Measurements from ENCODE around the gene LDLRAD3. TPM values are rescaled to one million over a fixed set of nuclear protein-coding genes. Genes with fewer than 3 reads are reported as not detected.
A peak's percentile ranks its signal among the peaks of the same experiment; 100 is the strongest.

The LDLRAD3 gene
- total RNA-seq, 1 donor from 2014 or later: 35.6 TPM

DNA sequence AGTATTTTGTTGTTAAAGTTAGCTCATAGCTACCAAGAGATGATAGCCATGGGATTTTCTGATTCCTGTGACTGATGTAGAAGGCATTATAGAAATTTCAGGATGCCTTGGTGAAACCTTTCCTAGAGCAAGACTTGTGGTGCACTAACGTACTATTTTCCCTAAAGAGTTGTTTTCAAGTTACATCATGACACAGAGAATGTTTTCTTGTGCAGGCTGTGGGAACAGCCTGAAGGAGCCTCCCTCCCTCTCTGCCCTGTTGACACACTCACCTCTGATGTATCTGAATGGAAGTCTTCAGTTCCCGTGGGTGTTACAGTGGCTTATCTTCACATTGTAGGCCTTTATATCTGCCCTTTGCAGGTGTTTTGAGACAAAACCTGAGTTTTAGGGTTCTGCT, 121.6 kb downstream of the LDLRAD3 start:
- TF ChIP-seq, protein P1, sequence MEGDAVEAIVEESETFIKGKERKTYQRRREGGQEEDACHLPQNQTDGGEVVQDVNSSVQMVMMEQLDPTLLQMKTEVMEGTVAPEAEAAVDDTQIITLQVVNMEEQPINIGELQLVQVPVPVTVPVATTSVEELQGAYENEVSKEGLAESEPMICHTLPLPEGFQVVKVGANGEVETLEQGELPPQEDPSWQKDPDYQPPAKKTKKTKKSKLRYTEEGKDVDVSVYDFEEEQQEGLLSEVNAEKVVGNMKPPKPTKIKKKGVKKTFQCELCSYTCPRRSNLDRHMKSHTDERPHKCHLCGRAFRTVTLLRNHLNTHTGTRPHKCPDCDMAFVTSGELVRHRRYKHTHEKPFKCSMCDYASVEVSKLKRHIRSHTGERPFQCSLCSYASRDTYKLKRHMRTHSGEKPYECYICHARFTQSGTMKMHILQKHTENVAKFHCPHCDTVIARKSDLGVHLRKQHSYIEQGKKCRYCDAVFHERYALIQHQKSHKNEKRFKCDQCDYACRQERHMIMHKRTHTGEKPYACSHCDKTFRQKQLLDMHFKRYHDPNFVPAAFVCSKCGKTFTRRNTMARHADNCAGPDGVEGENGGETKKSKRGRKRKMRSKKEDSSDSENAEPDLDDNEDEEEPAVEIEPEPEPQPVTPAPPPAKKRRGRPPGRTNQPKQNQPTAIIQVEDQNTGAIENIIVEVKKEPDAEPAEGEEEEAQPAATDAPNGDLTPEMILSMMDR (IDR thresholded peaks at IDR 0.05): no peak
- TF ChIP-seq EZH2 (IDR thresholded peaks at IDR 0.05) (no peak), EZH2phosphoT487 (IDR thresholded peaks at IDR 0.05) (no peak)
- no peak overlapping the region for H3K9ac ChIP-seq
- no peak overlapping the region for H3K4me3 Mint-ChIP-seq
- no peak for DNase-seq (ENCODE audit: low spot score)
- H3K27ac Mint-ChIP-seq: no peak overlapping the region
- peaks cover 17% of the 10 kb centered on the region for H3F3A ChIP-seq (ENCODE audit: low read depth)
- peaks cover 6% of the 10 kb centered on the region for H3K36me3 ChIP-seq
- peaks cover 21% of the 10 kb centered on the region for H3K9me3 Mint-ChIP-seq
- no peak overlapping the region for H3K4me2 ChIP-seq
- H2AFZ ChIP-seq (replicated peaks): no peak overlapping the region
- H3K9me3 ChIP-seq (ENCODE audit: low read depth): no peaks in the 10 kb centered on the region
- H3K27me3 Mint-ChIP-seq (ENCODE audit: insufficient read depth, low read depth): no peaks in the 10 kb centered on the region
- no peak overlapping the region for H3K4me3 ChIP-seq
- no peaks in the 10 kb centered on the region for H4K20me1 ChIP-seq (ENCODE audit: low read depth)
- peaks cover 19% of the 10 kb centered on the region for H3K4me1 ChIP-seq
- no peak overlapping the region for H3K27ac ChIP-seq
- H3K27me3 ChIP-seq: no peaks in the 10 kb centered on the region
- H3K36me3 Mint-ChIP-seq: peaks cover 25% of the 10 kb centered on the region
- peaks cover 26% of the 10 kb centered on the region for H3K4me1 Mint-ChIP-seq
- H3K79me2 ChIP-seq (ENCODE audit: low read depth): peaks cover 54% of the 10 kb centered on the region

DNA sequence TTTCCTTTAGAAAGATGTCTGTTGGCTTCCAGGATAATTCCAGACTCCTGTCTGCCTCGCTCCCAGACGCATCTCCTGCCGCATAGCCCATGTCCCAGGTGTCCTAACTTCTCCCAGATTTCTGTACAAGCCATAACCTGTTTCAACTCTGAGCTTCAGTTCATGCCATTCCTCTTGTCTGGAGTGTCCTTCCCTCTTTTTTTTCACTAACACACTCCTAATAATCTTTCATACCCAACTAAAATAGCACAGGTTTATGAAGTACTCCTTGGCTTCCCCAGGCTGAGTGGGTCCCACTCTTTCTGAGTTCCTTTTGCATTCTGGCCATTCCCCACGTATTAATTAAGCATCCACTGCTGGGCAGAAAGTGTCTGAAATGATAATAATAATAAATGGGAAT, 123.0 kb downstream of the LDLRAD3 start:
- peaks cover 22% of the 10 kb centered on the region for H3K36me3 Mint-ChIP-seq

DNA sequence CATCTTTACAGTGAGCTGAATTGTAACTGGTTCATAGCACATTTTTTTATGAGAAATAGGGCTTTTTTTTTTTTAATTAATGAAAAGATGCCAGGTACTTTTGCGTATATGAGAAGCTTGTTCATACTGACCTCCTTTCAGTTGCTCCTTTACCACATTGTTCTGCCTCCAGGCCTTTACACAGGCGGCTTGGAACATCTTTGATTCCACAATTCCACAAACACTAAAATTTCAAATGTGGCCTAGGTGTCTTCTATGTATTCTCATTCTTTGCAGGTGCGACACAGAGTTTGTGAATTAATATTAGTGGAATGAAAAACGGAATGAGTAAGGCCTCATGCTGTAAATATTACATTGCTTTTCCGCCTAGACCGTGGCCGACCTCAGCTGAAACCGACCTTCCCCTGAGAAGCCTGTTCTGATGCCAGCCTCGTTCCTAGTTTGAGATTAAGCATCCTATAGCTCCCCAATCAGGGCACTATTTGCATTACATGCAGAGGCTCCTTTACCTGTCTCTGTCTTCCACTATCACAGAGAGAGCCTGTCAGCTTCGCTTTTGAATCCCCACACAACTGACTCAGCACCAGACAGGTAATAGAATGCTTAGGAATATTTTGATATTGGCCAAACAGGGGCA, 125.8 kb downstream of the LDLRAD3 start:
- Histone ChIP-seq H3K9ac (no peak overlapping the region), H3K79me2 (ENCODE audit: low read depth) (peaks cover 72% of the 10 kb centered on the region), H3K4me3 (no peak overlapping the region), H3K4me2 (peak overlapping the region; percentile 17), H3K9me3 (ENCODE audit: low read depth) (no peaks in the 10 kb centered on the region), H2AFZ (replicated peaks) (no peak overlapping the region), H3K27ac (peak overlapping the region; percentile 64), H3K4me1 (peaks cover 39% of the 10 kb centered on the region), H3F3A (ENCODE audit: low read depth) (peaks cover 35% of the 10 kb centered on the region), H3K36me3 (peaks cover 6% of the 10 kb centered on the region), H3K27me3 (no peaks in the 10 kb centered on the region), H4K20me1 (ENCODE audit: low read depth) (no peaks in the 10 kb centered on the region)
- TF ChIP-seq EZH2phosphoT487 (IDR thresholded peaks at IDR 0.05): no peak
- TF ChIP-seq, protein P1 (IDR thresholded peaks at IDR 0.05): peak; percentile 67
- no peak for TF ChIP-seq EZH2 (IDR thresholded peaks at IDR 0.05)
- H3K4me1 Mint-ChIP-seq: peaks cover 53% of the 10 kb centered on the region
- H3K27me3 Mint-ChIP-seq (ENCODE audit: insufficient read depth, low read depth): no peaks in the 10 kb centered on the region
- H3K27ac Mint-ChIP-seq: no peak overlapping the region
- DNase-seq (ENCODE audit: low spot score): peak; percentile 74
- peaks cover 19% of the 10 kb centered on the region for H3K9me3 Mint-ChIP-seq
- H3K4me3 Mint-ChIP-seq: no peak overlapping the region
- H3K36me3 Mint-ChIP-seq: peaks cover 17% of the 10 kb centered on the region

More for the DNA sequence above, 123.0 kb downstream of the LDLRAD3 start:
- Mint-ChIP-seq H3K27me3 (ENCODE audit: insufficient read depth, low read depth) (no peaks in the 10 kb centered on the region), H3K4me1 (peaks cover 28% of the 10 kb centered on the region), H3K4me3 (no peak overlapping the region), H3K9me3 (peaks cover 19% of the 10 kb centered on the region), H3K27ac (no peak overlapping the region)
- H3K36me3 ChIP-seq: peaks cover 6% of the 10 kb centered on the region
- H3K27ac ChIP-seq: no peak overlapping the region
- H3K9ac ChIP-seq: no peak overlapping the region
- peaks cover 17% of the 10 kb centered on the region for H3F3A ChIP-seq (ENCODE audit: low read depth)
- H3K27me3 ChIP-seq: no peaks in the 10 kb centered on the region
- H2AFZ ChIP-seq (replicated peaks): no peak overlapping the region
- TF ChIP-seq, protein P1 (IDR thresholded peaks at IDR 0.05): no peak
- TF ChIP-seq EZH2 (IDR thresholded peaks at IDR 0.05) (no peak), EZH2phosphoT487 (IDR thresholded peaks at IDR 0.05) (no peak)
- H3K79me2 ChIP-seq (ENCODE audit: low read depth): peaks cover 64% of the 10 kb centered on the region
- DNase-seq (ENCODE audit: low spot score): no peak
- peaks cover 25% of the 10 kb centered on the region for H3K4me1 ChIP-seq
- no peaks in the 10 kb centered on the region for H3K9me3 ChIP-seq (ENCODE audit: low read depth)
- H3K4me2 ChIP-seq: no peak overlapping the region
- no peaks in the 10 kb centered on the region for H4K20me1 ChIP-seq (ENCODE audit: low read depth)
- no peak overlapping the region for H3K4me3 ChIP-seq
